HG03354 (cell line): ENCODE data around the gene VRK2.

Experiments used
- ATAC-seq: cut with Tn5 transposase; IDR thresholded peaks from one replicate; pipeline ENCODE4 v1.9.1; 2021; ENCODE audit warnings: mild to moderate bottlenecking; ENCODE audit not compliant: unreplicated experiment, poor library complexity, severe bottlenecking

Gene VRK2

DNA sequence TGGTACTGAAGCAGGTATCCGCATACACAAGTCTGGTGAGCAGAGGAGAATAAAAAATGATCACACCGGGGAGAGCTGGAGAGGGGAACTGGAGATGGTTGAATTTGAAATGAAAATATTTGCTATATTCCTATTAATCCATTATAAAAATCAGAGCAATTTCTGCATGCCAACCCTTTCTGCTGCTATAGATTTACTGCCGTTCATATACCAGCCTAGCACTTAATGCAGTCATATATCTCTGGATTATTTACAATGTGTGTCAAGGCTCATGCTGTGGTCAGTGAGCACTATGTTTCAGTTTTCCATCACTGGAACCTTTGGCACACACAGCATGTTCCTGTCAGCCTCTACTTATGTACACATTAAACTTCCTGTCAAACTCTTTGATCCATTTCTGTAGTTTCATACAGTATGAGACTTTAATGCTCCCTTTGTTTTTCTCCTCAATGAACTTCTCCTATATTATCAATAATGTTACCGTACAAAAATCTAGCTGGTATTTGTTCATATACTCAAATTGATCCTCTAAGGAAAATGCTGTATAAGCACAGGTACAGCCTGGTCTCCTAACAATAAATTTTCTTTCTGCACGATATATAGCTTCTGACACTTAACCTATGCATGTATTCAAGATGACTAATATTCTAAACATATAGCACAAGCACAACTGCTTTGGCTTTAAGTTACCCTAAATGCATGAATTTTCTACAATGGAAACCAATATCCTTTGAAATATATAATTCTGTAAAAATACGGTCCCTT lies 157.8 kb downstream of the VRK2 start:
- no peak for ATAC-seq

DNA sequence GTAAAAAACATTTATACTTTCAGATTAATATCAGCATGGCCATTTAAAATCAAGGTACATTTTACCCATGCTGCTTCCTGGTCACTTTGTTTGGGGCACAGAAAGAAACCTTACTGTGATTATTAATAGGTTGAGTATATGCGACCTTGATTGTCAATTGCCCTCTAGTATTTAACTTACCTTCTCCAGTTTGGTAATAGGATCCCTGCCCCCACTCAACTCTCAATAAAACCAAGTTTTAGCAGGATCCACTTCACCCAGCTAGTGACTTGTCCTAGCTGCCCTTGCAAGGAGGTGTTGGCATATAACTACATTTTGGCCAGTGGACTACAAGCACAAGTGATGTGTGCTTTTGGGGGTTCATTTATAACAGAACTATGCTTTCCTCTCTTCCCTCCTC lies 160.2 kb downstream of the VRK2 start:
- ATAC-seq = no peak

DNA sequence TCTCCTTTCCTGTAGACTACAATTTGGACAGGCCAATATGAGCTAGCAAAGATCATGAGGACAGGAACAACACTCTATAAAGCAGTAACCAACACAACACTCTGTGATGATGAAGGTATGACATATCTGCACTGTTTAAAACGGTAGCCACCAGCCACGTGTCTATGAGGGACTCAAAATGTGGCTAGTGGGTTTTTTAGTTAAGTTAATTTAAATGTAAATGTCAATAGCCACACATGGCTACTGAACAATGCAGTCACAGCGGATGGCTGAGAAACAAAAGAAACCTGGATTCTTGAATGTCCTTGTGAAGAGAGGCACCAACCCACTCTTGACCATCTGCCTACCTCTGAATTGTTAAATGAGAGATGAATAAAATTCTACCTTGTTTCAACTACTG lies 160.6 kb downstream of the VRK2 start:
- no peak for ATAC-seq
